ENCODE results near the gene GPR108.

DNA sequence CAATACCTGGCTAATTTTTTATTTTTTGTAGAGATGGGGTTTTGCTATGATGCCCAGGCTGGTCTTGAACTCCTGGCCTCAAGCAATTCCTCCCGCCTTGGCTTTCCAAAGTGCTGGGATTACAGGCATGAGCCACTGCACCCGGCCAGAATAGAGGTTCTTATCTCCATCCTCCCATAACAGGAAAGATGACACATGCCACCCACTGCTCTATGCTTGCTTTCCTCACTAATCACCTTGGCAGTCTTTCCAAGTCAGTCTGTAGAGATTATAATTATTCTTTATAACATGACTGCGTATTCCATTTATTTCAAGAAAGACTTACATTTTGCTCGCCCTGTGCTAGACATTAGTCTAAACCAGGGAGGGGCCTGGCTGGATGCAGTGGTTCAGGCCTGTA, 41.8 kb upstream of the GPR108 start:
- TF ChIP-seq, protein P1, sequence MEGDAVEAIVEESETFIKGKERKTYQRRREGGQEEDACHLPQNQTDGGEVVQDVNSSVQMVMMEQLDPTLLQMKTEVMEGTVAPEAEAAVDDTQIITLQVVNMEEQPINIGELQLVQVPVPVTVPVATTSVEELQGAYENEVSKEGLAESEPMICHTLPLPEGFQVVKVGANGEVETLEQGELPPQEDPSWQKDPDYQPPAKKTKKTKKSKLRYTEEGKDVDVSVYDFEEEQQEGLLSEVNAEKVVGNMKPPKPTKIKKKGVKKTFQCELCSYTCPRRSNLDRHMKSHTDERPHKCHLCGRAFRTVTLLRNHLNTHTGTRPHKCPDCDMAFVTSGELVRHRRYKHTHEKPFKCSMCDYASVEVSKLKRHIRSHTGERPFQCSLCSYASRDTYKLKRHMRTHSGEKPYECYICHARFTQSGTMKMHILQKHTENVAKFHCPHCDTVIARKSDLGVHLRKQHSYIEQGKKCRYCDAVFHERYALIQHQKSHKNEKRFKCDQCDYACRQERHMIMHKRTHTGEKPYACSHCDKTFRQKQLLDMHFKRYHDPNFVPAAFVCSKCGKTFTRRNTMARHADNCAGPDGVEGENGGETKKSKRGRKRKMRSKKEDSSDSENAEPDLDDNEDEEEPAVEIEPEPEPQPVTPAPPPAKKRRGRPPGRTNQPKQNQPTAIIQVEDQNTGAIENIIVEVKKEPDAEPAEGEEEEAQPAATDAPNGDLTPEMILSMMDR (IDR thresholded peaks at IDR 0.05): no peak
- no peak for TF ChIP-seq POLR2A (IDR thresholded peaks at IDR 0.05)
